SKM-1 treated with dmso at 0.1 percent for 144 hours (cell line): Measurements from ENCODE around the gene CACNA1E.
A peak's percentile ranks its signal among the peaks of the same experiment; 100 is the strongest.

ENCODE experiments used
- DNase-seq: peaks from one replicate; lab custom pipeline; 2025; ENCODE audit not compliant: unreplicated experiment; lab: John Stamatoyannopoulos, UW

CACNA1E gene

DNA sequence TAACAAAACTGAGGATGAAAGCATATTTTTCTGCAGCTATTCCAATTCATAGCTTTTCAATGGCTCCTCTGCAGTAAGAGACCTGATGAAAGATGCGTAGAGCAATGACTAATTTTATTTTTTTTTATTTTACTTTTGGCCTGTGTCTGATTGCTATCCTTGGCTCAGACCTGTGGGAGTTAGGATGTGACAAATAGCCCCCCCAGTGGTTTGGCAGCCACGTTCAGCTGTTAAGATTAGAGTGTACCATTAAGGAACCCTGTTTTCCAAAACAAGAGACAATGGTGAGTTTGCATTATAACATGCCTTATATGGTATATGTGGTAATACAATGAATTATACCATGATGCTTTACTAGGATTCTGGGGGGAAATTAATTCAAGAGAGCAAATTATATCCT, 264.7 kb downstream of the CACNA1E start:
- DNase-seq: no peak

DNA sequence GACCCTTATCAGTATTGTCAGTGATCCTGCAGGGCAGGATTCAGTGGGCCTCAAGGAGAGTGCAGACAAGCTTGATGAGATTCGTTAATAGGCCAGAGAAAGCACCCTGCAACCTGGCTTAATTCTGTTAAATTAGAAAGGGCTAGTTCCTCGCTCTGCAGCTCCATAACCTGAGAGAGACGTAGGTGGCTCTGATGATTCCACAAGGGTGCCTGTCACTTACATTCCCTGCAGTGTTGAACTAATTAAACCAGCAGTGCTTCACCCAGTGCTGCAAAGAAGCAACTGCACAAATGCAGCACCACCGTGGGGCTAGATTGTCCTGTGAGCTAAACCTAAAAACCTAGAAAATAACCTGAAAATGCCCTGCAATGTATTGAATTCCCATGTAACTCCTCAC, 270.8 kb downstream of the CACNA1E start:
- no peak for DNase-seq

GRCh38 chr1:181759481-181759880, 276.2 kb downstream of the CACNA1E start:
- DNase-seq: no peak

- no peak for DNase-seq
These were observed 280.4 kb downstream of the CACNA1E start for GRCh38 chr1:181763736-181764135.

- DNase-seq: no peak
These were observed 282.2 kb downstream of the CACNA1E start for GRCh38 chr1:181765451-181766026.

DNA sequence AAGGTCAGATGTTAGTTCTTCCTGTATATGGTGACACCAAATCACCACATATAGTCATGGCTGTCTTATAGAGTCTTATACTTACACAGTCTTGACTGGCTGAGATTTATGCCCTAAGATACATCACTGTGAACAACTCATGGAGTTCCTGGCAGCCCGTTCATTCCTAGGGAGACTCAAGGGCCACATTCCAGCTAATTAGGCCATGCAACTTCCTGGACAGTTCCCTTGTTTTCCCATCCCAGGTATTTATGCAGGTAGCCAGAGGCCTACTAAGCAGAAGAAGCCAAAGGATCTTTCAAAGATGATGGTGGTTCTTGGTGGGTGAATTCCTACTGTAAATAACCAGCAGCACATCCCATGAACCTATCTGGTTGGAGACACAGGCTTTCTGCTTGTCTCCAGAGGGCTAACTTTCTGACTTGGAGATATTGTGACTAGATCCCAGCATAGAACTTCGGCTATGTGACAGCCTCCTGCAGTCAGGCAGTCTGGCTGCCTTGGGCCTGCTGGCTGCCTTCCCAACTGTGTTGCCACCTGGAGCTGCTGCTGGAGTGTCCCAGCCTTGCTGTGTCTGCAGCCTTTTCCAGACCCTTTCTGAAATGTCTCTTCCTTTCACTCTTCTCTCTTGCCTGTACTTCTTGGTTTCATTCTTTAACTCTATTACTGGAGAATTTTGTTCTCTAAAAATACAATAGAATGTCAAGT, 283.8 kb downstream of the CACNA1E start:
- DNase-seq: no peak

DNA sequence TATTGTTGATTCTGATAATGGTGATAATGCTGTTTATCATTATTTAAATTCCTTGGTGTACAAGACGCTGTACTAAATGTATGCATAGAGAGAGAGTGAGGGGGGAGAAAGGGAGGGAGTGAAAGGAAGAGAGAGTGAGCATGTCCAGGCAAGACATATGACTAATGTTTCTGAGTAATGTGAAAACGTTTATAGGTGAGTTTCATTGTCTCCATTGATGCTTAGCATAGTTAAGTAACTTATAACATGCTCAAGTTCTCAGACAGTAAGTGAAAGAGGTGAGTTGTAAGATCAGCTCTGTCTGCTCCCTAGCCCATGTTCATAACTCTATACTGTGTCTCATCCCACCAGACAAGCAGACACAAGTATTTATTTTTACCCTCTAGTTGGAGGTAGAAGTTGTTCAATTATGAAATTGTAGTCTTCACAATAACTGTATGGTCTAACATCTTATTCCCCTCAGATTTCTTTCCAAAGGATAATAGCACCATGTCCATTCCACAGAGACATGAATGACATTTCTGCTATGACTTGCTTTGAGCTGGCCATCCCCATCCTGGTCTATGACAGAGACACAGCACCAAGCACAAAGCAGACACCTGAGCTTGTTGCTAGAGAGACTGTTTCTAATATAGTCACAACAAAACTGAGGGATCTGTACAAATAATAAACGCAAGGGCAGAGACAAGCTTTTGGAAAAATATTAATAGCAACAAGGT, 285.1 kb downstream of the CACNA1E start:
- no peak for DNase-seq

DNA sequence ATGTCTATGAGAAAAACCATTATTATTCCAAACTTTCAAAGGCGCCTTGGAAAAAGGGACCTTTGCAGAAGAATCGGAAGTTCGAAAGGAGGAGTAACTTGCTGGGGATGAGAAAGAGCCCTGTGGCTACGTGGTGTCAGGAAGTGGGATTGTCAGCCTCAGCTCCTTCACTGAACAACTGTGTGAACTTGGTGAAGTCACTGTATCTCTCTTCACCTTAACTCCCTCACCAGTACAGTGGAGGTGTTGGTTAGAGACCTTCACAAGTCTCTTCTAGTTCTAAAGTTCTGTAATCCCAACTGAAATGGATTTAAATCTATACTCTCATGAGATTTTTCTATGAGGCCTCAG, 285.6 kb downstream of the CACNA1E start:
- no peak for DNase-seq

DNA sequence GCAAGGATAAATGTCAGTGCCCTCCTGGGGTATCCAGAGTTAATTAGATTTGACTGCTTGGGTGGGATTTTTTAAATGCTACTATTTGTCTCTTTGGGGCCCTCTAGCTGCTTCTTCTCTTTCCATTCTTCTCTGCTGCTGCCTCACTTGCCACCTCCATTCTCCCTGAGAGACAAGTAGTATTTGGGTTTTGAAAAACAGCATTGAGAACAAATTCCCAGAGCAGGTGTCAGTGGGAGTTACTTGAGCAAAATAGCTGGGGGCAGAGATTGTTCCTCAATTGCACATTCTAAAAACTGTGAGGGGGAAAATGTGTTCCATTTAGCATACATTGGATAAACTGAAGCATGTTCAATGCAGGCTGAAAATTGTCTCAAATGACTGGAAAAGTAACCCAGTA, 286.5 kb downstream of the CACNA1E start:
- DNase-seq: no peak

DNA sequence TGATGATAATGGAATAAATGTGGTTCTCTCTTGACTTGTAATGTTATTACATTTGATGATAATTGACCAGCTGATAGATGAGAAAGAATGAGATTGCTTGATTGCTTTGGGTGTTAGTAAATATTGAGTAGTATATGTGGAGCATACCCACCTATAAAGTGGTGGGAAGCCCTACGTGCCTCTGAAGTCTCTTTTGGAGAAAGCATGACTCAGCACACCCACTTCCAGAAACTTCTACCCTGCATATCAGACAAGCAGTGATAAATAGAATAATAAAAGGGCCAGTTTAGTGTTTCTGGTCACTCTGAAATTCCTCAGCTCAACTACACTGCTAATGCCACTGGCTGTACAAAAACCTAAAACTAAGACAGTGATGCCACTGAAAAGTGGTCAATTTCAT, 289.4 kb downstream of the CACNA1E start:
- DNase-seq: no peak

DNA sequence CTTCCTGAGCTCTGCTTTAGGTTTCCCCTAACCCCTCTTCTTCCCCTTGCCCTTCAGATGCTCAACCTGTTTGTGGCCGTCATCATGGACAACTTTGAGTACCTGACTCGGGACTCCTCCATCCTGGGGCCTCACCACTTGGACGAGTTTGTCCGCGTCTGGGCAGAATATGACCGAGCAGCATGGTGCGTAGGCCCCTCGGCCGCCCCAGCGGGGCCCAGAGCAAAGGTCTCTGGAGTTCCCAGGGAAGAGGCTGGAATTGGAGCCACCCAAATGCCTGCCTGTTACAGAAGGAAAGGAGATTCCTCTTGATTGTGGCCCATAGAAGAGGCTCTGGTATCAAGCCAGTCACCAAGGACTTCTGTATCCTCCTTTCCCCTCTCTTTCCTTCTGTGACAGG, 292.7 kb downstream of the CACNA1E start:
- DNase-seq: no peak

DNA sequence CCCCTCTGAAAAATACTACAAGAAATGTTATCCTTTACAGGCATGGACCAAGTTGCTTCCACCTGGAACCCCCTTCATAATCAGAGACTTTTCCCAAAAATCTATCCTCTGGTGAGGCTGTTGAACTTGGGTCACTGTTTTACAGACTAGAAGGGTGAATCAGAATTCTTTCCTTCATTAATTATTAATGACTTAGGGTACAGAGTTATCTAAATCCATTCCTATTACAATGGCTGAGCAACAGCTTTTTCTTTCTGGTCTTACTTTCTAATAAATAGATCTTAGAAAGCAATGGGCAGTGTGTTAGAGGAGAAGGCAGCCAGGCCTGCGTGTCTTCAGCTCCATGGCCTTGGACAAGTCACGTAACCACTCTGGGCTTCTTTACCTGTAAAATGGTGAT, 294.0 kb downstream of the CACNA1E start:
- no peak for DNase-seq

- no peak for DNase-seq
These were observed 294.5 kb downstream of the CACNA1E start for GRCh38 chr1:181777812-181778211.

DNA sequence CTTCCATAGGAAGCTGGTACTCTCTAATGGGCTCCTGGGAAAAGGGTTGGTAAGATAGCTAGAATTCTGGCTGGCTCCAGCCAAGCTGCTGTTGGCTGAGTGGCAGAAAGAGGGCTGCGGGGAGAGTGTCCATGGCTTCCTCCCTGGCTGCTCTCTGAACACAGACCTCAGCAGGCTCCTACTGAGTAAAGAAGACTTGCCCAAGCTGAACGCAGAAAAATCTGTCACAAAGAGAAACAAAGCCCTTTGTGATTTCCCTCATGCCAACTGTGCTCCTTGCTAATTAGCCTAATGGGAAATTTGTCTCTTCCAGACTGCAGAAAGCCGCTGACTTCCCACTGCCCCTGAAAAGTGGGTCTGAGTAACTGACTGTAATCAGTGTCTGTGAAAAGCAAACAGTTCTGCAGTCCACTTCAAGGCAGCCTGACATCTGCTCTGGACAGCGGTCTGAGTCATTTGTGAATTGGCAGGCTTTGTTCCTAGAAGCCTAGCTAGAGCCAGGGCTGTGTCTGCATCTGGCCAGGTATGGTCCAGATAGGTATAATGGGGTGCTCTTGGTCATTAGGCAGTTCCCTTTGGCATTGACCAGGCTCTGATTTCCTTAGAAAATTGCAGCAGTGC, 295.4 kb downstream of the CACNA1E start:
- no peak for DNase-seq

DNA sequence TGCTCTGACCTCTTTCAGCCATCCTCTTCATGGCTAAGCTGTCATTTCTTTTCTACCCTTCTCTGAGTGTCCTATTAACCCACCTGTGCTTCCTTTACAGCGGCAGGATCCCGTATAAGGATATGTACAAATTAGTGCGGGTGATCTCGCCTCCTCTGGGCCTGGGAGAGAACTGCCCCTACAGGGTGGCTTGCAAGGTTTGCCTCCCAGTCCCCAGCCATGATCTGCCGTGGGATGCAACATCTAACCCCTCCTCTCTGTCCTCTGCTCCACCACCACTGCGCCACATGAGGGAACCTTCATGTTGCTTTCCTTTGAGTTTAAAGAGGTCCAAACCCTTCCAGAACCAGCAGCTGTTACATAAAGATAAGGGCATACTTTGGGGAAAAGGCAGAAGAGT, 296.0 kb downstream of the CACNA1E start:
- no peak for DNase-seq

DNA sequence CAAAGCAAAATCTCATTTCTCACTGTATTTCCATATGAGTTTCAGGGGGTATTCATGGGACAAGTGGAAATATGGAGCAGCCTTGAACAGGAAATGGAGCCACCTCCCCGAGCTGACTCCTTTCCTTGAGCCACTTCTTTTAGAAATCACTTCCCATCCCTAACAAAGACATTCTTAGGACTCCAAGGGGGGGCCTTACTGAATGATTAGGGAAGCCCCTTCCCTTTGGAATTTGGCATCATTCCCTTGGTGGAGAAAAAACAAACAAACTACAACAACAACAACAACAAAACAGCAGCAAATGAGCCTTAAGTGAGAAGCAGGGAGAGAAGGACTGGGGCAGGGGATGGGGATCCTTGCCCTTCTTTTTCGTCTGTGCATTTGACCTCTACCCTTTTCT, 299.9 kb downstream of the CACNA1E start:
- DNase-seq: no peak

- peak; percentile 79 for DNase-seq
These were observed 300.8 kb downstream of the CACNA1E start for GRCh38 chr1:181784039-181784683.

- DNase-seq: no peak
These were observed 306.1 kb downstream of the CACNA1E start for GRCh38 chr1:181789395-181789794.

DNA sequence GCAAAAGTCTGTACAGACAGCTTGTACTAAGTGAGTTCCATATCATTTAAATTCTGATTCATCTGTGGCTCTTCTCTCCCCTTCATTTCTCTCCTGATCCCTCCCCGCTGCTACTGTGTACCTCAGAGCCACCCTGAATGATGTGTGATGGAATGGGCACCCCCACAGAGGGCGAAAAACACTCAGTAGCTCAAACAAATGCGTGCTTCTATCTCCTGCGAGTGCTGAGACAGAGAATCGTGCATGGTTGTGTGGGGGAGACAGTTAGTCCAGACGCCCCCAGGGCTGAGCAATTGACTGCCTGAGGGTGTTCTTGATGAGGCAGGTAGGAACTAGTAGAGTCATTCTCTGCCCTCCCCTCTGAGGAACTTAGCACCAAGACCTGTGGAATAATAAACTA, 308.4 kb downstream of the CACNA1E start:
- DNase-seq: no peak

DNA sequence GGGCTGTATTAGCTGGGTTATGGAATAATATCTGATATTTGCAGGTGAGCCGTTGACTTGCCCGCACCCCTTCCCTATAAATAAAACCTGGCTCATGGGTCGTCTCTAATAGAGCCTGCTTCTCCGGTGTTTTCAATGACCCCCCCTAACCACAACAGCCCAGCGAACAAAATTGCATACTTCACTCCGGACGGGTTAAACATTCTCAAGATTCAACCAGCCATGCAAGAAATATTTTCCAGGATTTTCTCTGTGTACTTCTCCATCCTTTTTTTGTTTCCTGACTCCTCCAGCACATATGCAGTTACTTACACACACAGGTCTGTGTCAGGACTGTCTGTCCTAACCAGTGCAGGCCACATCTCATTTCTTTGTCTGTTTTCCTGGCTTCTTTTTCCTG, 310.5 kb downstream of the CACNA1E start:
- no peak for DNase-seq

DNA sequence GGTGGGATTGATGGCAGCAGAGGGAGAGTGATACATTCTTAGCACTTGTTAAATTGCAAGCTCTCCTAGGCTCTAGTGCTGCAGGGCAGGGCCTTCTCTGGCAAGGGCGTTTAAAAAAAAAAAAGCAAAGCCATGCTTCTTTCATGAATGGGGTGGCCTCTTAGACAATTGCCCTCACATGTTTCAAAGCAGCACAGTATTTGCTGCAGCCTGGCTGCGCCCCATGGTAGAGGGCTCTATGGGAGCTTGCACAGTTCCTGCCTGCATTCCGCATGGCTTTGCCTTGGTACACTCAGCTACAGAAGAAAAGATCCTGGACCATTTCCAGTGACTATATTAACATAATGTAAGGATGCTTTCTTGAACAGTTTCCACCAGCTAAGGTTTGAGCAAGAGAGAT, 311.0 kb downstream of the CACNA1E start:
- no peak for DNase-seq
